Testis (tissue), 2 donors: Measurements from ENCODE around the gene PEX13.

Source experiments
- CTCF ChIP-seq, 3 experiments: fragments of 450-650 bp in 2 of 3; fragments of 200-600 bp in 1 of 3; sonication (generic) in 1 of 3; IDR thresholded peaks; one replicate each; pipeline ENCODE4 v1.5.1; 2016 to 2019; ENCODE audit warnings: antibody characterized with exemption in 3 of 3, mild to moderate bottlenecking in 2 of 3, moderate library complexity in 1 of 3
- POLR2A ChIP-seq: fragments of 450-650 bp; IDR thresholded peaks from one replicate; pipeline ENCODE4 v1.6.1; 2017; ENCODE audit warnings: antibody characterized with exemption, mild to moderate bottlenecking, moderate library complexity

GRCh38 chr2:60992985-60993392, 24.5 kb upstream of the PEX13 start:
- TF ChIP-seq CTCF (IDR thresholded peaks at IDR 0.05) (no peak), POLR2A (no peak)
